Astrocyte of the spinal cord (primary cell): ENCODE data around the gene PPP6C.
"Not testable (repeated sequence)": the region's sequence is repeated elsewhere in the genome, so short reads cannot be mapped to it uniquely, and the experiment has no call there.

Experiments used
- DNase-seq: peaks from one replicate; pipeline ENCODE4 v3.0.0; 2011; ENCODE audit warnings: low read depth, low spot score
- H3K4me3 ChIP-seq: 2 replicates; pipeline ENCODE4 v1.5.1; 2011; ENCODE audit warnings: low read depth, mild to moderate bottlenecking, low read length, moderate library complexity
- in situ Hi-C: cut with HindIII; loops from 2 replicates; pipeline ENCODE4 v1.10.0; 2017; ENCODE audit warnings: low sequenced_read_pairs
- TF ChIP-seq, protein P1 (sequence below): IDR thresholded peaks from 2 replicates; pipeline ENCODE4 v1.5.1; 2012; ENCODE audit warnings: low read depth, mild to moderate bottlenecking, low read length, inconsistent platforms

The PPP6C gene

DNA sequence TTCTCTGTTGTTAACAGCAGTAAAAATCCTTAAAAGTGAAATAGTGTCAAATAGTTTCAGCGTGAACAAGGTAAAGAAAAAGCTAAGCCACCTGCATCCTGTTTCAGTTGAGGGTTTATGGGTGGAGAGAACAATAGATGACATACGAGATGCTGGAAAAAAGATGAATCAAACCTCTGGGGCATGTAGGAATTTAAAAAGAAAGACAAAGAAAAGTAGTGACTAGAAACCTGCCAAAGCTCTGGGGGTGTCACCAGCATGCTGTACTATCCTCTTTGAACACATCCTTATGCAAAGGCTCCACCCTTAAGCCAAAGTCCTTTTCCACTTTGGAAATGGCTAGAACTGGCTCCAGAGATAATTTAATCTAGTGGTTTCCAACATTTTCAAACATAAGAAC, 68.5 kb downstream of the PPP6C start:
- in situ Hi-C loops, result no loop called here
- H3K4me3 ChIP-seq, result no peak overlapping the region
- no peak for DNase-seq
- TF ChIP-seq, protein P1, sequence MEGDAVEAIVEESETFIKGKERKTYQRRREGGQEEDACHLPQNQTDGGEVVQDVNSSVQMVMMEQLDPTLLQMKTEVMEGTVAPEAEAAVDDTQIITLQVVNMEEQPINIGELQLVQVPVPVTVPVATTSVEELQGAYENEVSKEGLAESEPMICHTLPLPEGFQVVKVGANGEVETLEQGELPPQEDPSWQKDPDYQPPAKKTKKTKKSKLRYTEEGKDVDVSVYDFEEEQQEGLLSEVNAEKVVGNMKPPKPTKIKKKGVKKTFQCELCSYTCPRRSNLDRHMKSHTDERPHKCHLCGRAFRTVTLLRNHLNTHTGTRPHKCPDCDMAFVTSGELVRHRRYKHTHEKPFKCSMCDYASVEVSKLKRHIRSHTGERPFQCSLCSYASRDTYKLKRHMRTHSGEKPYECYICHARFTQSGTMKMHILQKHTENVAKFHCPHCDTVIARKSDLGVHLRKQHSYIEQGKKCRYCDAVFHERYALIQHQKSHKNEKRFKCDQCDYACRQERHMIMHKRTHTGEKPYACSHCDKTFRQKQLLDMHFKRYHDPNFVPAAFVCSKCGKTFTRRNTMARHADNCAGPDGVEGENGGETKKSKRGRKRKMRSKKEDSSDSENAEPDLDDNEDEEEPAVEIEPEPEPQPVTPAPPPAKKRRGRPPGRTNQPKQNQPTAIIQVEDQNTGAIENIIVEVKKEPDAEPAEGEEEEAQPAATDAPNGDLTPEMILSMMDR, result no peak

DNA sequence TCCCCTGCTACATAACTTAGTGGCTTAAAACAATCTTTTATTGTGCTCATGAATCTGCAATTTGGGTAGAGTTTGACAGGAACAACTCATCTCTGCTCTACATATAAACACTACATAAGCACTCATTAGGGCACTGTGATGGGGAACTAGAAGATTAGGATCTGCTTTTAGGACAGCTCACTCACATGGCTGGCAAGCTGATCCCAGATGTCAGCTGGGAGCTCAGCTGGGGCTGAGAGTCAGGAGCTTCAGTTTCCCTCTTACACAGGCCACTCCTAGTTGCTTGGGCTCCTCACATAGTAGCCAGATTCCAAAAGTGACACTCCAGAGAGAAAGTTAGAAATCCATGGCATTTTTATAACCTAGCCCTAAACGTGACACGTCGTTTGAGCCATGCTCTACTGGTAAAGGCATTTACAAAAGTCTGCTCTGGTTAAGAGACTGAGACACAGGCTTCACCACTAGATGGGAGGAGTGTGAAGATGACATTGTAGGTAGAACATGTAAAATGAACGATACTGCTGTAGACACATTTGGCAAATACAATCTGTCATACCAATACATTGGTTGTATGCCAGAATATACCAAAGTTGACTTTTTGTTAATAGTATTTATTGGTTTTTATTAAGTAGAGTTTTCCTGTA, 69.8 kb downstream of the PPP6C start:
- TF ChIP-seq, protein P1, result peak; percentile 5
- DNase-seq, result no peak
- in situ Hi-C loops, result no loop called here
- no peak overlapping the region for H3K4me3 ChIP-seq

DNA sequence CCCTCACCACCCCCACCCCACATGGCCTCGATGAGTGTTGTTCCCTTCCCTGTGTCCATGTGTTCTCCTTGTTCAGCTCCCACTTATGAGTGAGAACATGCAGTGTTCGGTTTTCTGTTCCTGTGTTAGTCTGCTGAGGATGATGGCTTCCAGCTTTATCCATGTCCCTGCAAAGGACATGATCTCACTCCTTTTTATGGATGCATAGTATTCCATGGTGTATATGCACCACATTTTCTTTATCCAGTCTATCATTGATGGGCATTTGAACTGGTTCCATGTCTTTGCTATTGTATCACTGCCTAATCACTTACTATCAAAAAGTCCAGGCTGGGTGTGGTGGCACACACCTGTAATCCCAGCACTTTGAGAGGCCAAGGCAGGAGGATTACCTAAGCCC, 70.9 kb downstream of the PPP6C start:
- DNase-seq, H3K4me3 ChIP-seq, in situ Hi-C loops: not testable (repeated sequence)

DNA sequence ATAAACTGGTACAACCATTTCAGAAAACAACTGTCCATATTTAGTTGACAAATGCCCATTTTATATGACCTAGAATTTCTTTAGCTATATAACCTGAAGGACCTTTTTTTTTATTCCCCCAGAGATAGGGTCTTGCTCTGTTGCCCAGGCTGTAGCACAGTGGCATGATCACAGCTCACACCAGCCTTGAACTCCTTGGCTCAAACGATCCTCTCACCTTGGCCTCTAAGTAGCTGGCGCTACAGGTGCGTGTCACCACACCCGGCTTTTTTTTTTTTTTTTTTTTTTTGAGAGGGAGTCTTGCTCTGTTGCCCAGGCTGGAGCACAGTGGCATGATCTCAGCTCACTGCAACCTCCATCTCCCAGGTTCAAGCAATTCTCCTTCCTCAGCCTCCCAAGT, 75.1 kb downstream of the PPP6C start:
- H3K4me3 ChIP-seq, DNase-seq, in situ Hi-C loops: not testable (repeated sequence)

DNA sequence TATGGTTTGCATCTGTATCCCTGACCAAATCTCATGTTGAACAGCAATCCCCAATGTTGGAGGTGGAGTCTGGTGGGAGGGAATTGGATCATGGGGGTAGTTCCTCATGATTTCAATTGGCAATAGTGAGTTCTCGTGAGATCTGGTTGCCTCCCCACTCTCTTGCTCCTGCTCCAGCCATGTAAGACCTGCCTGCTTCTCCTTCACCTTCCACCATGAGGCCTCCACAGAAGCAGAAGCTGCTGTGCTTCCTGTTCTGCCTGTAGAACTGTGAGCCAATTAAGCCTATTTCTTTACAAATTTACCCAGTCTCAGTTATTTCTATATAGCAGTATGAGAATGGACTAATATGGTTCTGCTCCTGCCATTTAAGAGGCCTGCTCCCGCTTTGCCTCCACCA, 79.1 kb downstream of the PPP6C start:
- TF ChIP-seq, protein P1, result no peak
- in situ Hi-C loops, result no loop called here
- DNase-seq, result no peak
- no peak overlapping the region for H3K4me3 ChIP-seq

DNA sequence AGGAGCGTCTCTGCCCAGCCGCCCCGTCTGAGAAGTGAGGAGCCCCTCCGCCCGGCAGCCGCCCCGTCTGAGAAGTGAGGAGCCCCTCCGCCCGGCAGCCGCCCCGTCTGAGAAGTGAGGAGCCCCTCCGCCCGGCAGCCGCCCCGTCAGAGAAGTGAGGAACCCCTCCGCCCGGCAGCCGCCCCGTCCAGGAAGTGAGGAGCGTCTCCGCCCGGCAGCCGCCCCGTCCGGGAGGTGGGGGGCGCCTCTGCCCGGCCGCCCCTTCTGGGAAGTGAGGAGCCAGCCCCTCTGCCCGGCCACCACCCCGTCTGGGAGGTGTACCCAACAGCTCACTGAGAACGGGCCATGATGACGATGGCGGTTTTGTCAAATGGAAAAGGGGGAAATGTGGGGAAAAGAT, 81.1 kb downstream of the PPP6C start:
- in situ Hi-C loops, H3K4me3 ChIP-seq, DNase-seq: not testable (repeated sequence)

DNA sequence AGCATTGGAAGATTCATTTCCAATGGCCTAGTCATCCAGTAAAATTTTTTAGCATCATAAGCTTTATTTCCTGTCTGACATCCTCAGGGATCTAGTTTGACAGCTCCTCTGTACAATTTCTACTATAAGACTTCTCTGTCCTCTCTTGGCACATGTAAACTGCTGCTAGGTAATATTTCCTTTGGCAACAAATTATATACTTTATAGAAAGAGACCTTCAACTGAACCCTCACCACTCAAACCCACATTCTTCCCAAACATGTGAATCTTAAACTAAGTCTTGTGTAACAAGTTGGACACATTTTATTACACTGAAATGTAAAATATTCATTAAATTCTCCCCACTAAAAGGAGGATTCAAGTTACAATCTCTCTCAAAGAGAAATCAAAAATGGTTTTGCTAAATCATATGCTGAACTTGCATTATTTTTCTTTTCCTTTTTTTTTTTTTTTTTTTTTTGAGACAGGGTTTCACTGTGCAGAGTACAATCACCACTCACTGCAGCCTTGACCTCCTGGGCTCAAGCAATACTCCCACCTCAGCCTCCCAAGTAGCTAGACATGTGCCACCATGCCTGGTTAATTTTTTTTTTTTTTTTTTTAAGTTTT, 83.2 kb downstream of the PPP6C start:
- H3K4me3 ChIP-seq, result no peak overlapping the region
- TF ChIP-seq, protein P1, result no peak
- DNase-seq, result peak; percentile 60
- in situ Hi-C loops, result no loop called here

DNA sequence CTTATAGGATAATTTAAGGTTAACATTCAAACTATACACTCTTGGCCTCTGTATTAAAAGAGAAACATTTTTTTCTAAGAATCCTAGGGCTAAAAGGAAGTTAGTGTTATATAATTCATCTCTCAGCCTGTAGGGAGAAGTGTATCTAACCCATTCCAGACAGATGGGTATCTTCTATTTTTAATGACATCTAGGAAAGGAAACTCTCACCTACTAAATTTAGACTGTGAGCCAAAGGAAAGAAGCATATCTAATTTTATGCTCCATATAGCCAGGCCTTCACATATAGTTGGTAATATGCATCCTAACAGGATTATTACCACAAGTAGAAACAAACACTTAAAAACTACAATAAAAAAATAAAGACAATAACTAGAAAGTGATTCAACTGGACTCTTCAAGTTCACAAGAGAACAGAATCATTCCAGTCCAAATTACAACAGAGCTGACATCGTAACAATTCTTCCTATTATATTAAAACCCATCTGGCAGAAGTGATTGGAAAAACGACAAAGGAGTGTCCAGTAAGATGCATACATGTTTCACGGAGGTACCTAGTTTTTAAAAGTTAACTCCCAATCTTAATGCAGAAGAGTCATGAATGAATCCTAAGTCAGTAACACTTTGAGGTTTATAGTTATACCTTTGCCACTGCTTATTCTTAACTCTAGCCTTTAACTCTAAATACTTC, 85.7 kb downstream of the PPP6C start:
- in situ Hi-C loops, result no loop called here
- no peak for DNase-seq
- no peak overlapping the region for H3K4me3 ChIP-seq
- TF ChIP-seq, protein P1, result no peak
